HEK293 (cell line): ENCODE results near the gene S1PR4.

Experiments
- CTCF ChIA-PET: fragments of 350-600 bp; formaldehyde crosslinking; extraction: SDS; loops from one replicate; lab custom pipeline; 2021; ENCODE audit warnings: antibody characterized with exemption; lab: Yijun Ruan, JAX
- POLR2A ChIA-PET: fragments of 300-600 bp; formaldehyde crosslinking; extraction: SDS; loops from one replicate; lab custom pipeline; 2020; ENCODE audit warnings: antibody characterized with exemption, inconsistent platforms; lab: Yijun Ruan, JAX
- H3K27ac ChIP-seq: fragments of 200-500 bp; sonication (Bioruptor generic); 2 replicates; pipeline ENCODE4 v1.5.1; 2014; ENCODE audit warnings: low read depth, low read length, control low read depth, inconsistent platforms; ENCODE audit errors: extremely low read depth
- H3K36me3 ChIP-seq, 2 experiments: fragments of 200-500 bp in 1 of 2; sonication (Bioruptor generic) in 1 of 2; 1 replicate in 1 of 2; 2 replicates in 1 of 2; pipeline ENCODE4 v1.5.1; 2014 to 2017; ENCODE audit warnings: inconsistent platforms in 2 of 2, low read length in 2 of 2; ENCODE audit not compliant: control insufficient read depth in 2 of 2, insufficient read depth in 1 of 2
- H3K4me1 ChIP-seq: fragments of 200-500 bp; sonication (Bioruptor generic); 2 replicates; pipeline ENCODE4 v1.5.1; 2014; ENCODE audit warnings: mild to moderate bottlenecking, low read length, inconsistent platforms; ENCODE audit not compliant: control insufficient read depth, insufficient read depth
- H3K4me3 ChIP-seq: 2 replicates; pipeline ENCODE4 v1.5.1; 2011; ENCODE audit warnings: low read depth, mild to moderate bottlenecking, control low read depth, low read length, moderate library complexity
- H3K9me3 ChIP-seq: fragments of 200-500 bp; sonication (Bioruptor generic); 2 replicates; pipeline ENCODE4 v1.5.1; 2014; ENCODE audit warnings: low read depth, low read length, inconsistent platforms; ENCODE audit not compliant: control insufficient read depth, insufficient read depth
- GLIS1 ChIP-seq: fragments of 450-650 bp; formaldehyde crosslinking; IDR thresholded peaks from 2 replicates; pipeline ENCODE4 v1.5.1; 2016; ENCODE audit warnings: missing biosample characterization, missing genetic modification characterization
- SP7 ChIP-seq: fragments of 450-650 bp; formaldehyde crosslinking; IDR thresholded peaks from 2 replicates; pipeline ENCODE4 v1.5.1; 2016; ENCODE audit warnings: missing biosample characterization, missing genetic modification characterization
- ZFP3 ChIP-seq: fragments of 450-650 bp; formaldehyde crosslinking; IDR thresholded peaks from 2 replicates; pipeline ENCODE4 v1.5.1; 2016; ENCODE audit warnings: low read depth, missing biosample characterization, missing genetic modification characterization
- ZFP41 ChIP-seq: fragments of 450-650 bp; formaldehyde crosslinking; IDR thresholded peaks from 2 replicates; pipeline ENCODE4 v1.5.1; 2016; ENCODE audit warnings: missing biosample characterization, missing genetic modification characterization, borderline replicate concordance
- ZNF248 ChIP-seq: fragments of 450-650 bp; formaldehyde crosslinking; IDR thresholded peaks from 2 replicates; pipeline ENCODE4 v1.5.1; 2017; ENCODE audit warnings: missing biosample characterization, missing genetic modification characterization
- ZNF280D ChIP-seq: fragments of 450-650 bp; formaldehyde crosslinking; IDR thresholded peaks from 2 replicates; pipeline ENCODE4 v1.5.1; 2016; ENCODE audit warnings: missing biosample characterization, missing genetic modification characterization
- ZNF335 ChIP-seq: fragments of 450-650 bp; formaldehyde crosslinking; conservative IDR thresholded peaks from 2 replicates; pipeline ENCODE4 v1.5.1; 2016; ENCODE audit warnings: missing biosample characterization, missing genetic modification characterization
- ZNF350 ChIP-seq: fragments of 450-650 bp; formaldehyde crosslinking; IDR thresholded peaks from 2 replicates; pipeline ENCODE4 v1.5.0; 2017; ENCODE audit warnings: missing biosample characterization, mild to moderate bottlenecking, missing genetic modification characterization
- ZNF391 ChIP-seq: fragments of 450-650 bp; formaldehyde crosslinking; IDR thresholded peaks from 2 replicates; pipeline ENCODE4 v1.5.1; 2016; ENCODE audit warnings: low read depth, missing biosample characterization, missing genetic modification characterization, borderline replicate concordance
- ZNF394 ChIP-seq: fragments of 450-650 bp; formaldehyde crosslinking; IDR thresholded peaks from 2 replicates; pipeline ENCODE4 v1.5.1; 2016; ENCODE audit warnings: missing biosample characterization, missing genetic modification characterization, mild to moderate bottlenecking, moderate library complexity, borderline replicate concordance
- ZNF571 ChIP-seq: fragments of 450-650 bp; formaldehyde crosslinking; IDR thresholded peaks from 2 replicates; pipeline ENCODE4 v1.5.0; 2017; ENCODE audit warnings: missing biosample characterization, missing genetic modification characterization
- ZNF580 ChIP-seq: fragments of 450-650 bp; formaldehyde crosslinking; IDR thresholded peaks from 2 replicates; pipeline ENCODE4 v1.5.1; 2016; ENCODE audit warnings: missing biosample characterization, missing genetic modification characterization
- ZNF610 ChIP-seq: fragments of 450-650 bp; formaldehyde crosslinking; IDR thresholded peaks from 2 replicates; pipeline ENCODE4 v1.5.1; 2016; ENCODE audit warnings: missing biosample characterization, missing genetic modification characterization, borderline replicate concordance
- ZNF639 ChIP-seq: fragments of 450-650 bp; formaldehyde crosslinking; IDR thresholded peaks from 2 replicates; pipeline ENCODE4 v1.5.1; 2016; ENCODE audit warnings: missing biosample characterization, missing genetic modification characterization
- ZNF76 ChIP-seq: fragments of 450-650 bp; formaldehyde crosslinking; IDR thresholded peaks from 2 replicates; pipeline ENCODE4; 2016; ENCODE audit warnings: low read depth, missing biosample characterization, missing genetic modification characterization, borderline replicate concordance
- ZNF830 ChIP-seq: fragments of 450-650 bp; IDR thresholded peaks from 2 replicates; pipeline ENCODE4 v1.5.0; 2018; ENCODE audit warnings: missing biosample characterization, missing genetic modification characterization, low read depth, mild to moderate bottlenecking, moderate library complexity
- ZSCAN23 ChIP-seq: fragments of 450-650 bp; formaldehyde crosslinking; IDR thresholded peaks from 2 replicates; pipeline ENCODE4 v1.5.1; 2016; ENCODE audit warnings: missing biosample characterization, missing genetic modification characterization
- ZSCAN30 ChIP-seq: fragments of 450-650 bp; IDR thresholded peaks from 2 replicates; pipeline ENCODE4 v1.5.1; 2018; ENCODE audit warnings: missing biosample characterization, mild to moderate bottlenecking, missing genetic modification characterization, moderate library complexity
- ZXDB ChIP-seq: fragments of 450-650 bp; formaldehyde crosslinking; IDR thresholded peaks from 2 replicates; pipeline ENCODE4 v1.5.1; 2016; ENCODE audit warnings: missing biosample characterization, missing genetic modification characterization

The S1PR4 gene

GRCh38 chr19:3179739-3180293 lies 1.2 kb downstream of the S1PR4 start:
- ChIA-PET POLR2A (no interaction called here), CTCF (no interaction called here)
- Histone ChIP-seq H3K4me1 (no peaks in the 10 kb centered on the region), H3K27ac (no peak overlapping the region), H3K9me3 (no peaks in the 10 kb centered on the region), H3K4me3 (no peak overlapping the region), H3K36me3 (no peaks in the 10 kb centered on the region)
- TF ChIP-seq ZFP3 (tag by site-specific recombination) = no peak

GRCh38 chr19:3183721-3184641 lies 5.4 kb downstream of the S1PR4 start:
- peaks cover 5% of the 10 kb centered on the region for H3K4me1 ChIP-seq
- TF ChIP-seq ZNF571 (tag by site-specific recombination) = no peak
- TF ChIP-seq ZNF830 = no peak
- no peak for TF ChIP-seq ZNF335 (tag by site-specific recombination)
- TF ChIP-seq ZNF610 (tag by site-specific recombination) = no peak
- TF ChIP-seq ZNF76 (tag by site-specific recombination) = 0 out of 2 replicates have a peak, but pooled peaks have one; percentile 15
- no peak for TF ChIP-seq ZSCAN23 (tag by site-specific recombination)
- TF ChIP-seq ZNF350 = no peak
- no peak for TF ChIP-seq ZFP41 (tag by site-specific recombination)
- TF ChIP-seq ZNF280D (tag by site-specific recombination) = peak; percentile 74
- TF ChIP-seq ZXDB (tag by site-specific recombination) = 0 out of 2 replicates have a peak, but pooled peaks have one; percentile 15
- TF ChIP-seq GLIS1 (tag by site-specific recombination) = no peak
- TF ChIP-seq ZSCAN30 (tag by site-specific recombination) = no peak
- peak; percentile 22; the same call in 1 of the 2 replicates for TF ChIP-seq SP7 (tag by site-specific recombination)
- TF ChIP-seq ZNF248 (tag by site-specific recombination) = no peak
- 0 out of 2 replicates have a peak, but pooled peaks have one; percentile 46 for TF ChIP-seq ZNF391 (tag by site-specific recombination)
- TF ChIP-seq ZNF394 = no peak
- TF ChIP-seq ZNF580 = peak; percentile 83; the same call in 1 of the 2 replicates
- peak; percentile 53 for TF ChIP-seq ZNF639
- ChIA-PET POLR2A (interaction anchor here (0.8 kb wide), 1 partner anchor 26 kb away, joined by 5 read pairs; no protein-coding TSS in a partner anchor), CTCF (interaction anchor here (0.6 to 1.5 kb wide), 4 partner anchors 20 to 233 kb away, joined by 3 to 4 read pairs (median 3); no protein-coding TSS in a partner anchor)
- H3K27ac ChIP-seq = no peak overlapping the region
- peaks cover 0 to 16% of the 10 kb centered on the region in 2 experiments; a peak in 1 of 3 replicates for H3K36me3 ChIP-seq
- H3K4me3 ChIP-seq = no peak overlapping the region
- H3K9me3 ChIP-seq = no peaks in the 10 kb centered on the region
